HG03139 (cell line): ENCODE measurements around the gene PWWP2B.
"Not testable (repeated sequence)": the region's sequence is repeated elsewhere in the genome, so short reads cannot be mapped to it uniquely, and the experiment has no call there.

Source experiments
- ATAC-seq: cut with Tn5 transposase; IDR thresholded peaks from one replicate; pipeline ENCODE4 v1.9.1; 2021; ENCODE audit not compliant: unreplicated experiment

Gene PWWP2B

DNA sequence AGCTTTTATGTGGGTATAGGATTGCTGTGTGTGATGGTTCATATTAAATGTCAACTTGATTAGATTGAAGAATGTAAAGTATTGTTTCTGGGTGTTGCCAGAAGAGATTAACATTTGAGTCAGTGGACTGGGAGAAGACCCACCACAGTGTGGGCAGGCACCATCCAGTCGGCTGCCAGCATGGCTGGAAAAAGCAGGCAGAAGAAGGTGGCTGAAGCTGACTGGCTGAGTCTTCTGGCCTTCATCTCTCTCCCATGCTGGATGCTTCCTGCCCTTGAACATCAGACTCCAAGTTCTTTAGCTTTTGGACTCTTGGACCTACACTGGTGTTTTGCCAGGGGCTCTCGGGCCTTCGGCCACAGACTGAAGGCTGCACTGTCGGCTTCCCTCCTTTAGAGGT, 16.0 kb upstream of the PWWP2B start:
- not testable (repeated sequence) for ATAC-seq

GRCh38 chr10:132381741-132382140, 15.3 kb upstream of the PWWP2B start:
- ATAC-seq = no peak

GRCh38 chr10:132382231-132382922, 14.6 kb upstream of the PWWP2B start:
- no peak for ATAC-seq

GRCh38 chr10:132383101-132383500, 13.9 kb upstream of the PWWP2B start:
- no peak for ATAC-seq

DNA sequence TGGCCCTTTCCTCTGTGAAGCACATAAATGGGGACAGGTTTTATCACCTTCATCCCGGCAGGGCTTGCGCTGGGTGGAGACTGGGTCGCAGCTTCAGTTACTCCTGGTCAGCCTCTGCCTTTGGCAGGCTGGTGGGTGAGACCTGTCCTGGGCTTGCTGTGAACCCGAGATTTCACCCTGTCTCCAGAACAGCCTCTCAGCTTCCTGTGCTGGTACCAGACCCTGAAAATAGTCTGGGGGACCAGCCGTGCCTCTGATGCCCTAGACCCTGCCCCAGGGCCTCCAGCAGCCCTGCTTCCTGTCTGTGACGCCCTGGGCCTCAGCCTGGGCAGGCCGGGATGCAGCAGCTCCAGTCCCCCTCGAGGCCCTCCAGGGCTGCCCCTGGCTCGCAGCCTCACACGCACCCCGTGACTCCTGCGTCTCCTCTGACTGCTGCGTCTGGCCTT, 13.2 kb upstream of the PWWP2B start:
- no peak for ATAC-seq

DNA sequence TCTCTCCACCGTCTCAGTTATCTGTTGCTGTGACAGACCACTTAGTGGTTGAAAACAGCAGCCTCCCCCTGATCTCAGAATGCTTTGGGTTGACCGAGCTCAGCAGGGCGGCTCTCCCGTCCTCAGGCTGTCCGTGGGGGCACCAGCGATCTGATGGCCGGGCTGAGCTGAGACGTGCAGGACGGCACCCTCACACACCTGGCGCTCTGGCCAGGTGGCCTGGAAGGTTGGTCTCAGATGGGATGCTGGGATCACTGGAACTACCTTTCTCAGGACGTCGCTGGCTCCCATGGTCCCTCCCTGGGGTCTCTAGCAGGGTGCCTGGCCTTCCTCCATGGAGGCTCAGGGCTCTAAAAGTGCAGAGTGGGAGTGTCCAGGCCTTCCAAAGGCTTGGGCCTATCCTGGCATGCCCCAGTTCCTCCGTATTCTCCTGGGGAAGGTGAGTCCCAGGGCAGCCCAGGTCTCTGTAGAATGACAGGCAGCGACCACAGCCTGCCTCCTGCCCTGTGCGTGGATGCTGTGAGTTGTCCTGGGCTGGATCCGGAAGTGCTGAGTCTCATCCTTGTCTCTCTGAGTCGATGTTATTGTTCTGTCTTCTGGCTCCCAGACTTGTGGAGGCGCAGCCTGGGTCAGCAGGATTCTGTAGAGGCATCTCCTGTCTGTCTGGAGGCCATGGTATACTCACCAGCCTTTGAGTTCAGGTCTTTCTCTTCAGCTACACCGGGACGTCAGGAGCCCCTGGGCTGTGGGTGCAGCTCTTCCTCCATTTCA, 12.2 kb upstream of the PWWP2B start:
- ATAC-seq = no peak

DNA sequence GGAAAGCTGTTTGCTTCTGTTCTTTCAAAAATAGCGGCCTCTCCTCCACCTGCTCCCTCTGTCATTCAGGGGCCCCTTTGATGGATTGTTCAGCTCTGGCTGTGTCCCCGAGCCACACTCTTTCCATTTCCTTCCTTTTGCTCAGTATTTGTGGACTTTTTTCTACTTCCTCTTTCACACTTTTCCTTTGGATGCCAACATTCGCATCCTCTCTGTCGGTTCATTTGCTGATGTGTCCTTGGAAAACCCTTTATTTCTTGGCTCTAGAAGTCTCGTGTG, 11.7 kb upstream of the PWWP2B start:
- ATAC-seq = no peak

- ATAC-seq = no peak
Observed at GRCh38 chr10:132385721-132386418, 11.1 kb upstream of the PWWP2B start.

DNA sequence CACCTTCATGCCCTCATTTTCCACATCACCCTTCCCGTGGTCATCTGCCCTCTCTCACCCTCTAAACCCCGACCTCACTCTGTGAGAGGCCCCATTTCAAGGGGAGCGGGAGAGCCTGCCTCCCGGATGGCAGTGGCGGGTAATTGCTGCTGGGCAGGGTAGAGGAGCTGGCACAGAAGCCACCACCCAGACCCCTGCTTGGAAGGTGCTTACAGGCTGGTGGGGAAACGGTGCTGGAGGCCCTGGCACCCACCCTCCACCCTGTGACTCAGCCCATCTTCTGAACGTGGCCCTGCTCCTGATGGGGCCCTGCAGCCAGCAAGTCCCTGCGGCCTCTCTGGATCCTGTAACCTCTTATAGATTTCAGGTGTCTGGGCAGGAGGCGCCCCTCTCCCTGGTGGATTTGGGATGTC, 10.6 kb upstream of the PWWP2B start:
- no peak for ATAC-seq

DNA sequence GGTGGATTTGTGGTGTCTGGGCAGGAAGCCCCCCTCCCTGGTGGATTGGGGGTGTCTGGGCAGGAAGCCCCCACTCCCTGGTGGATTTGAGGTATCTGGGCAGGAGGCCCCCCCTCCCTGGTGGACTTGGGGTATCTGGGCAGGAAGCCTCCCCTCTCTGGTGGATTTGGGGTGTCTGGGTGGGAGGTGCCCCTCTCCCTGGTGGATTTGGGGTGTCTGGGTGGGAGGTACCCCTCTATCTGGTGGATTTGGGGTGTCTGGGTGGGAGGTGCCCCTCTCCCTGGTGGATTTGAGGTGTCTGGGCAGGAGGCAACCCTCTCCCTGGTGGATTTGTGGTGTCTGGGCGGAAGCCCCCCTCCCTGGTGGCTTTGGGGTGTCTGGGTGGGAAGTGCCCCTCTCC, 10.1 kb upstream of the PWWP2B start:
- not testable (repeated sequence) for ATAC-seq

- no peak for ATAC-seq
Observed at GRCh38 chr10:132387764-132388210, 9.2 kb upstream of the PWWP2B start.

GRCh38 chr10:132388891-132389432, 8.0 kb upstream of the PWWP2B start:
- no peak for ATAC-seq

- no peak for ATAC-seq
Observed at GRCh38 chr10:132389433-132390169, 7.4 kb upstream of the PWWP2B start.

- no peak for ATAC-seq
Observed at GRCh38 chr10:132390170-132390920, 6.7 kb upstream of the PWWP2B start.

DNA sequence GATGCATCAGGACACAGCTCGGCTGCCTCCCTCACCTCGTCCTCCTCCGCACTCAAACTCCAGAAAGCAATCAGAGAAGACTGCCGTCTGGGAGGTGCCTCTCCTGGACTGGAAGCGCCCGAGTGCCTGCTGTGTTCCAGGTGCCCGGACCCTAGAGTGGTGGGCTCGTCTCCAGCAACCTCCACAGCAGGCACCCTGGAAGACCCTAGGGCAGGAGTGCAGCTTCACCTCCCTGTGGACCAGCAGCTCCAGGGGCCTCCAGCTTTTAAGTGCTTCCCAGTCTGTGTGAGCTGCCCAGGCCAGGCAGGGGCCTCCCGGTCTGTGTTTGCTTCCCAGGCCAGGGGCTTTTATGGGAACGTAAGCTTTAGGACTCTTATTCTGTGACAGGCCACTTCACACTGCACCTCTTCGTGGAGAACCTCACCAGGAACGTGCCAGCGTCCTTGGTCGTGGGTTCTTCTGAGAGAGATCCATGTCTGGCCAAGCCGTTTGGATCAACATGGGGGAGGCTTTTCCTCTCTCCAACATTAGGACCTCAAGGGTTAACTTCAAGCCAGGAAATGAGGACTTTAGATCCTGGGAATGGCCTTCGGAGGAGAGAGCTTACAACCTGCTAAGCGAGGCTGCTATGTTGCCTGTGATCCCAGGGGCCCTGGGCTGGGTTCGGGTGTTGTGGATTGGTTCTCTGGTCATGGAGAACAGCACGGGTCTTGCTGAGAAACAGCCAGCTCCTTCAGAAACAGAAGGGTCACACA, 5.9 kb upstream of the PWWP2B start:
- no peak for ATAC-seq

GRCh38 chr10:132391676-132392020, 5.4 kb upstream of the PWWP2B start:
- no peak for ATAC-seq

- no peak for ATAC-seq
Observed at GRCh38 chr10:132392184-132392800, 4.7 kb upstream of the PWWP2B start.

DNA sequence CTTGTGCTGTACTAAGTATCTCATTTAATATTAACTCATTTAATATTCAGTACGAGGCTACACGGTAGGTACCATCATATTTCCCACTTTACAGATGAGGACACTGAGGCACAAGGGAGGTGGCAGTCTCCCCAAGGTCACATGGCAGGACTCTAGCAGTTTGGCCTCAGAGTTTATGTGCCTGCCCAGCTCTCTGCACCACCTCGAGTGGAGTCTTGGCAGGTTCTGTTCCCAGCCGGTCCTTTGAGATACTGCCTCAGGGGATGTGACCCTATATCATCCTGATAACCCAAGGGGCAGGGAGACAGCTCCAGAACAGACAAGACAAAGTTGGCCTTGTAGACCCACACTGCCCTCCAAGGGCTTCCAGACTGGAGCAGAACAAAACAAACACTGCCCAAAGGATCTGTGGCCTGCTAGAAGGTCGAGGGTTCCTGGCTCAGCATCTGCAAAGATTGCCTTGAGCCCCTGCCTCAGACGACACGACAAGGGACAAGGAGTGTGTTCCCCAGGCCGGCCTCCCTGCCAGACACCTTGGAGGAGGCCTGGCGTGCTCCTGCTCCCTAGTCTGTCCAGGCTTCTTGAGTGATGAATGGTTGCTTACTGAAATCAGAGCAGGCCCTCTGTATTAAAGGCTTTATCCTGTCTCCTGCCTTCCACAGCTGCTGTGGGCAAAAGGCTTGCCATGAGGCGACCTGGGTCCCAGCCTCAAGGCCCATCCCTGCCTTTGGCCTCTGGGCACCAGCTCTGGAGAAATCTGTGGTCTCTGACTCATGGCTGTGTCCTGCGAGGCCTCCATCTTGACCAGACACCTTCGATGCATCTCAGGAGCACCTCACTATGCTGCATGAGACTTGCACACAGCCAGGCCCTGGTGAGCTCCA, 3.9 kb upstream of the PWWP2B start:
- no peak for ATAC-seq
